SW 1271 (cell line): ENCODE measurements around the gene CPAMD8.

ENCODE experiments used
- DNase-seq, 2 experiments: peaks; one replicate each; lab custom pipeline; 2025; lab: John Stamatoyannopoulos, UW

The CPAMD8 gene

GRCh38 chr19:16892868-16893685 lies 133.5 kb downstream of the CPAMD8 start:
- no peak for DNase-seq

GRCh38 chr19:16892436-16892835 lies 134.2 kb downstream of the CPAMD8 start:
- no peak for DNase-seq

- no peak for DNase-seq
Measured at GRCh38 chr19:16891696-16892382, 134.8 kb downstream of the CPAMD8 start.

GRCh38 chr19:16890461-16891184 lies 136.0 kb downstream of the CPAMD8 start:
- no peak for DNase-seq

GRCh38 chr19:16889883-16890460 lies 136.6 kb downstream of the CPAMD8 start:
- DNase-seq = peak in 1 of 2 experiments; percentile 42

GRCh38 chr19:16889366-16889882 lies 137.2 kb downstream of the CPAMD8 start:
- peak; percentile 39 to 67 for DNase-seq

- DNase-seq = no peak
Measured at GRCh38 chr19:16888629-16889365, 137.8 kb downstream of the CPAMD8 start, which contains the start of gene F2RL3. TSS of gene F2RL3 (plus strand) at chr19:16888999. CDS start at chr19:16889190, 191 bp downstream.

- DNase-seq = no peak
Measured at GRCh38 chr19:16887353-16888265, 139.0 kb downstream of the CPAMD8 start.

- DNase-seq = no peak
Measured at GRCh38 chr19:16886305-16886880, 140.2 kb downstream of the CPAMD8 start.

GRCh38 chr19:16885166-16885565 lies 141.4 kb downstream of the CPAMD8 start:
- DNase-seq = no peak

GRCh38 chr19:16883522-16883921 lies 143.1 kb downstream of the CPAMD8 start:
- DNase-seq = no peak

- no peak for DNase-seq
Measured at GRCh38 chr19:16882146-16882545, 144.5 kb downstream of the CPAMD8 start.

- no peak for DNase-seq
Measured at GRCh38 chr19:16880884-16881554, 145.6 kb downstream of the CPAMD8 start.

- no peak for DNase-seq
Measured at GRCh38 chr19:16878181-16878965, 148.2 kb downstream of the CPAMD8 start.

- no peak for DNase-seq
Measured at GRCh38 chr19:16877581-16877980, 149.0 kb downstream of the CPAMD8 start.

- DNase-seq = no peak
Measured at GRCh38 chr19:16876904-16877361, 149.7 kb downstream of the CPAMD8 start.

GRCh38 chr19:16875584-16876555 lies 150.7 kb downstream of the CPAMD8 start:
- no peak for DNase-seq
